Caco-2 (cell line): Measurements from ENCODE around the gene BTBD9. TPM values are rescaled to one million over a fixed set of nuclear protein-coding genes. Genes with fewer than 3 reads are reported as not detected.

ENCODE experiments used
- BruUV-seq: library from RNA; stranded (reverse); fragments of 400-500 nt; replicated peaks from 2 replicates; lab custom pipeline; 2021; lab: Mats Ljungman, UMichigan
- CTCF ChIA-PET: fragments of 300-600 bp; sonication (Branson Sonifier 250); formaldehyde crosslinking; loops from one replicate; lab custom pipeline; 2022; ENCODE audit warnings: antibody characterized with exemption; lab: Charles Lee
- POLR2A ChIA-PET: fragments of 300-600 bp; sonication (Branson Sonifier 250); formaldehyde crosslinking; loops from one replicate; lab custom pipeline; 2022; ENCODE audit warnings: antibody characterized with exemption; lab: Charles Lee
- DNase-seq, 2 experiments: peaks; one replicate each; pipeline versions ENCODE4 v3.0.0 to v3.0.0-alpha.2; 2020 to 2022
- H3K27me3 ChIP-seq: replicated peaks from 2 replicates; pipeline ENCODE4 v1.6.0; 2011; ENCODE audit warnings: low read length; ENCODE audit not compliant: control insufficient read depth, insufficient read depth
- H3K36me3 ChIP-seq: 2 replicates; pipeline ENCODE4 v1.5.1; 2011; ENCODE audit warnings: low read length; ENCODE audit not compliant: control insufficient read depth, insufficient read depth
- H3K4me1 ChIP-seq: fragments of 250-450 bp; sonication (Bioruptor Pico); 2 replicates; pipeline ENCODE4 v1.5.1; 2020; ENCODE audit warnings: mild to moderate bottlenecking
- H3K4me3 ChIP-seq: 2 replicates; pipeline ENCODE4 v1.5.1; 2011; ENCODE audit warnings: low read depth, mild to moderate bottlenecking, control low read depth, low read length
- H3K9me3 ChIP-seq: fragments of 250-450 bp; sonication (Bioruptor Pico); 2 replicates; pipeline ENCODE4 v1.5.1; 2020; ENCODE audit warnings: mild to moderate bottlenecking, moderate library complexity
- H3K27ac Mint-ChIP-seq: one replicate; pipeline ENCODE4 v1.8.0; 2022; ENCODE audit warnings: mixed read lengths; ENCODE audit not compliant: unreplicated experiment
- H3K27me3 Mint-ChIP-seq: one replicate; pipeline ENCODE4 v1.8.0; 2022; ENCODE audit warnings: mixed read lengths; ENCODE audit not compliant: insufficient read depth, unreplicated experiment
- H3K36me3 Mint-ChIP-seq: one replicate; pipeline ENCODE4 v1.8.0; 2022; ENCODE audit warnings: mild to moderate bottlenecking, mixed read lengths; ENCODE audit not compliant: insufficient read depth, unreplicated experiment
- H3K4me1 Mint-ChIP-seq: one replicate; pipeline ENCODE4 v1.8.0; 2022; ENCODE audit warnings: low read depth, mixed read lengths; ENCODE audit not compliant: unreplicated experiment
- H3K4me3 Mint-ChIP-seq: one replicate; pipeline ENCODE4 v1.8.0; 2022; ENCODE audit warnings: mild to moderate bottlenecking, moderate library complexity, mixed read lengths; ENCODE audit not compliant: unreplicated experiment
- H3K9me3 Mint-ChIP-seq: one replicate; pipeline ENCODE4 v1.8.0; 2022; ENCODE audit warnings: mixed read lengths; ENCODE audit not compliant: unreplicated experiment
- intact Hi-C: fragments of 100-400 bp; cut with micrococcal nuclease; formaldehyde crosslinking; loops from one replicate; pipeline ENCODE4 v1.10.0; 2022; ENCODE audit not compliant: unreplicated experiment
- total RNA-seq: library from RNA; stranded (reverse); gene quantifications from 2 replicates; pipeline ENCODE4 v1.2.3, GENCODE V29; 2022
- TF ChIP-seq, protein P1 (sequence below), 2 experiments: fragments of 200-600 bp in 1 of 2; IDR thresholded peaks; 1 replicate in 1 of 2; 2 replicates in 1 of 2; pipeline versions ENCODE4 v1.5.1 to v1.8.0; 2011 to 2022; ENCODE audit warnings: antibody characterized with exemption in 1 of 2, control low read depth in 1 of 2, inconsistent platforms in 1 of 2, low read depth in 1 of 2, low read length in 1 of 2, mild to moderate bottlenecking in 1 of 2, moderate library complexity in 1 of 2; ENCODE audit not compliant: insufficient read depth in 1 of 2, severe bottlenecking in 1 of 2, unreplicated experiment in 1 of 2

Gene BTBD9
- total RNA-seq, 1 experiment from 2014 or later = 19.6 TPM

GRCh38 chr6:38364127-38364526 lies 275.6 kb downstream of the BTBD9 start:
- no peaks in the 10 kb centered on the region for H3K4me1 Mint-ChIP-seq
- Histone ChIP-seq H3K4me1 (no peaks in the 10 kb centered on the region), H3K4me3 (no peak overlapping the region), H3K36me3 (no peaks in the 10 kb centered on the region), H3K27me3 (no peaks in the 10 kb centered on the region), H3K9me3 (no peaks in the 10 kb centered on the region)
- no peaks in the 10 kb centered on the region for H3K9me3 Mint-ChIP-seq
- TF ChIP-seq, protein P1, sequence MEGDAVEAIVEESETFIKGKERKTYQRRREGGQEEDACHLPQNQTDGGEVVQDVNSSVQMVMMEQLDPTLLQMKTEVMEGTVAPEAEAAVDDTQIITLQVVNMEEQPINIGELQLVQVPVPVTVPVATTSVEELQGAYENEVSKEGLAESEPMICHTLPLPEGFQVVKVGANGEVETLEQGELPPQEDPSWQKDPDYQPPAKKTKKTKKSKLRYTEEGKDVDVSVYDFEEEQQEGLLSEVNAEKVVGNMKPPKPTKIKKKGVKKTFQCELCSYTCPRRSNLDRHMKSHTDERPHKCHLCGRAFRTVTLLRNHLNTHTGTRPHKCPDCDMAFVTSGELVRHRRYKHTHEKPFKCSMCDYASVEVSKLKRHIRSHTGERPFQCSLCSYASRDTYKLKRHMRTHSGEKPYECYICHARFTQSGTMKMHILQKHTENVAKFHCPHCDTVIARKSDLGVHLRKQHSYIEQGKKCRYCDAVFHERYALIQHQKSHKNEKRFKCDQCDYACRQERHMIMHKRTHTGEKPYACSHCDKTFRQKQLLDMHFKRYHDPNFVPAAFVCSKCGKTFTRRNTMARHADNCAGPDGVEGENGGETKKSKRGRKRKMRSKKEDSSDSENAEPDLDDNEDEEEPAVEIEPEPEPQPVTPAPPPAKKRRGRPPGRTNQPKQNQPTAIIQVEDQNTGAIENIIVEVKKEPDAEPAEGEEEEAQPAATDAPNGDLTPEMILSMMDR (IDR thresholded peaks at IDR 0.05; ENCODE audit: insufficient read depth in 1 of 2, low read depth in 1 of 2, low read length in 1 of 2, severe bottlenecking in 1 of 2, unreplicated experiment in 1 of 2) = no peak
- H3K4me3 Mint-ChIP-seq = no peak overlapping the region
- H3K27ac Mint-ChIP-seq = no peak overlapping the region
- no TSS peak for BruUV-seq
- POLR2A ChIA-PET = no interaction called here
- CTCF ChIA-PET = no interaction called here
- no peak for DNase-seq
- H3K36me3 Mint-ChIP-seq = no peaks in the 10 kb centered on the region
- intact Hi-C loops = no loop called here
- no peaks in the 10 kb centered on the region for H3K27me3 Mint-ChIP-seq

GRCh38 chr6:38355519-38355918 lies 284.2 kb downstream of the BTBD9 start:
- Histone ChIP-seq H3K27me3 (no peaks in the 10 kb centered on the region), H3K4me1 (no peaks in the 10 kb centered on the region), H3K4me3 (no peak overlapping the region), H3K9me3 (no peaks in the 10 kb centered on the region), H3K36me3 (no peaks in the 10 kb centered on the region)
- no TSS peak for BruUV-seq
- ChIA-PET CTCF (no interaction called here), POLR2A (no interaction called here)
- TF ChIP-seq, protein P1 (IDR thresholded peaks at IDR 0.05; ENCODE audit: insufficient read depth in 1 of 2, low read depth in 1 of 2, low read length in 1 of 2, severe bottlenecking in 1 of 2, unreplicated experiment in 1 of 2) = no peak
- Mint-ChIP-seq H3K27me3 (no peaks in the 10 kb centered on the region), H3K4me3 (no peak overlapping the region), H3K9me3 (no peaks in the 10 kb centered on the region), H3K36me3 (no peaks in the 10 kb centered on the region), H3K4me1 (no peaks in the 10 kb centered on the region), H3K27ac (no peak overlapping the region)
- intact Hi-C loops = no loop called here
- no peak for DNase-seq

- Histone ChIP-seq H3K4me3 (no peak overlapping the region), H3K4me1 (no peaks in the 10 kb centered on the region), H3K36me3 (no peaks in the 10 kb centered on the region), H3K27me3 (no peaks in the 10 kb centered on the region), H3K9me3 (no peaks in the 10 kb centered on the region)
- TF ChIP-seq, protein P1 (IDR thresholded peaks at IDR 0.05; ENCODE audit: insufficient read depth in 1 of 2, low read depth in 1 of 2, low read length in 1 of 2, severe bottlenecking in 1 of 2, unreplicated experiment in 1 of 2) = no peak
- Mint-ChIP-seq H3K9me3 (no peaks in the 10 kb centered on the region), H3K4me1 (no peaks in the 10 kb centered on the region), H3K36me3 (no peaks in the 10 kb centered on the region), H3K27me3 (no peaks in the 10 kb centered on the region), H3K27ac (no peak overlapping the region), H3K4me3 (no peak overlapping the region)
- intact Hi-C loops = no loop called here
- DNase-seq = no peak
- CTCF ChIA-PET = no interaction called here
- BruUV-seq = no TSS peak
- POLR2A ChIA-PET = no interaction called here
Observed at GRCh38 chr6:38354905-38355304, 284.8 kb downstream of the BTBD9 start.
